GM08714 (cell line): Measurements from ENCODE around the gene TFAP2A.

Source experiments
- H3K4me3 ChIP-seq: fragments of 200-500 bp; sonication (Bioruptor generic); 2 replicates; pipeline ENCODE4 v1.5.1; 2014; ENCODE audit warnings: mild to moderate bottlenecking, low read length, inconsistent platforms
- ZNF274 ChIP-seq: IDR thresholded peaks from 2 replicates; pipeline ENCODE4 v1.6.1; 2012; ENCODE audit warnings: mild to moderate bottlenecking, low read depth, low read length

The TFAP2A gene

DNA sequence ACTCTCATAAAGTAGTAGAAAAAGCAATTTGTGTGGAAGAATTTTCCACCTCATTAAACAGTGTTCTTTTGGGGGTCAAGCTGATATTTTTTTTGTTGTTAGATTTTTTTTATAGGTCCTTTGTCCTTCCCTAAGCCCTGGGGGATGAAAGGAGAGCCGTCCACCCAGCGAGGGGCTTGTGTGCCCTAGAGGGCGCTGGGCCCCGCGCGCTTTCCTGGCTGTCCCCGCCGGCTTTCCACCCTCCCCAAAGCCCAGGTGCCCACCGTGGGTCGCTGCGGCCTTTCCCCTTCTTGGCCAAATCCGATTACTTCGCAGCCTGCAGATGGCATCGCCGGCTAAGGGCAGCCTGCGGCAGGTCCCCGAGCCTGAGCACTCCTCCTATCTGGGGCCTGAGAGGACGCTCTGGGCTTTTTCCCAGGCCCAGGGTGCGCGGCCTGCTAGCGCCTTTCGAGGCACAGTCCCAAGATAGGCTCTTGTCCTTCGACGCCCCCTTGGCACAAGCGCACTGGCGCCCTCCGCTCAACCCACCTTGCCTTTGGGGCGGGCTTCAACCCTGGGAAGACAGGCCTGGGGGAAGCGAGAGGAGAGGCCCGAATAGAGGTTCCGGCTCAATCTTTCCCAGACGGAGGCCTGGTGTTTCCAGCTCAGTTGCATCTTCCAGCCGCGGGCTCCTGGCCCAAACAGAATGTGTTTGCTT lies 33.6 kb downstream of the TFAP2A start:
- no peak for TF ChIP-seq ZNF274
- no peak overlapping the region for H3K4me3 ChIP-seq

DNA sequence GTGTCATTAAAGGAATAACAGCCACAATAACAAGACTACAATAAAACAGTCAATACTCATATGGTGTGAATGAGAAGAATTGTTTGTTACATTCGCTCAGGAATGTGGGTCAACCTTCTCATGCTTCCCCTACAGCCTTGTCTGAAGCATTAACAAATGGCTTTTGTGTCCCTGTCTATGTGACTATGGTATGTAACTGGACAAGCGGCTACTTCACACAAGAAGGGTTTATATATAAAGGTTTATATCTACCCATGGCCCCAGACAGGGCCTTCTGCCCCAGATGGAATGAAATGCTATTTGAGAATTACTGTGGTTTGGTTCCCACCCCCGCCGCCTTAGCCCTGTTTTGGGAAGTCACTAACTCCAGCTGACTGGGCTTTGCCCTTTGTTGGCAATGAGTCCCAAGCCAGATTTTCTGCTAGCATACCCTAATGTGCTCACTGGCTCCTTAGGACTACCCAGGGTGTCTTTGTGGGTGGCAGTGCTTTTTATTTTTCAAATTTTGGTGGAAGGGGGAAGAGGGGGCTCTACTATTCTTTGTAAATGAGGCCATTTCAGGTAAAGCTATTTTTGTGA lies 39.4 kb downstream of the TFAP2A start:
- TF ChIP-seq ZNF274: no peak
- no peak overlapping the region for H3K4me3 ChIP-seq

DNA sequence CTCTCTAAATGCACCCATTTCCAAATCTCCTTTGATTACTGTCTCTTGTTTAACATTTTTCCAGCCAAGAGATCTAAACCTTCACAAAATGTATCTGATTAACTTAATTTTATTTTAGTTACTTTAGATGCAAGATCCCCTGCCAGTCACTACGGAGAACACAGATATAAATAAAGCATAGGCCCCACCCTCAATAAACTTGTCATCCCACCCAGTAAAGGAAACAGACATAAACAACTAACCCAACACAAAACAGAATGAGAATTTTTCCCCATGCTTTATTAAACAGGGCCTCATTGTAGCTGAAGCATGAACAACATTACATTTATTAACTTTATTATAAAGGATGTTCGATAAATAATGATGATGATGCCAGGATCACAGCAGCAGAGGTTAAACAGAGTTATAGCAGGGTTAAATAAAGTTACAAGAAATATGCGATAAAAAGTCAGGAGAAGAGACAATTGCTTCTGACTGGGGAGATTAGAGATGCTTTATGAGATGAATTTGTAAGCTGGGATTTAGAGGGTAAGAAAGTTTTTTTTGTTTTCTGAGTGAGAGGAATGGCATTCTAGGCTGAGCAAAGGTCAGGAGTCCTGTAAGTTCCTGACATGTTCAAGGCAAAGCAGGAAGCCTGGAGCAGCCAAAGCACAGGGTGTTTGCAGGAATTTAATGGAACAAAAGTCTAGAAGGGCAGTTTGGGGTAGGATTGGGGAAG lies 41.1 kb downstream of the TFAP2A start:
- no peak overlapping the region for H3K4me3 ChIP-seq
- TF ChIP-seq ZNF274: no peak

DNA sequence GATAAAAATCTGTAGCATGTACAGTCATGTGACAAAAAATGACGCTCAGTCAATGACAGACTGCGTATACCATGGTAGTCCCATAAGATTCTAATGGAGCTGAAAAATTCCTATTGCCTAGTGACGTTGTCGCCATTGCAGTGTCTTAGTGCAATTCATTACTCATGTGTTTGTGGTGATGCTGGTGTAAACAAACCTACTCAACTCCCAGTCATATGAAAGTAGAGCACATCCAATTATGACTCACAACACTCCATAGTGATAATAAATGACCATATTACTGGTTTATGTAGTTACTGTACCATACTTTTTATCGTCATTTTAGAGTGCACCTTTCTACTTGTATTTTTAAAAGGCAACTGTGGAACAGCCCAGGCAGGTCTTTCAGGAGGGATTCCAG lies 45.0 kb downstream of the TFAP2A start:
- H3K4me3 ChIP-seq: no peak overlapping the region
- TF ChIP-seq ZNF274: no peak

DNA sequence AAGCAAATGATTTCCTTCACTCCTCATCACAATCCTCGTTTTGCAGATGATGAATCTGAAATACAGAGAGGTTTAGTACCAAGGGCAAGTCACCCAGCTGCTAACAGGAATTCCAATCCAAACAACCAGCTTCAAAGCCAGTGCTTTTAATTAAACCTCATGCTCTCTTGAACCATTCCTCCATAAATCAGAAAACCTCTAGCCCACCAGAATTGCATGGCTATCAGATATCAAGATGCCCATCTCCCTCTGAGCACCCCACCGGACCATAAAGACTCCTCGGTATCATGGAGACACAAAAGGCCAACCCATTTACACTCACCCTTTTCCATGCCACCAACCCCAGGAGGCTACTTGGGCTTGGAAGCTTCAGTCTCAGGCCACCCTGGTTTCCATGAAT lies 46.0 kb downstream of the TFAP2A start:
- TF ChIP-seq ZNF274: no peak
- no peak overlapping the region for H3K4me3 ChIP-seq

DNA sequence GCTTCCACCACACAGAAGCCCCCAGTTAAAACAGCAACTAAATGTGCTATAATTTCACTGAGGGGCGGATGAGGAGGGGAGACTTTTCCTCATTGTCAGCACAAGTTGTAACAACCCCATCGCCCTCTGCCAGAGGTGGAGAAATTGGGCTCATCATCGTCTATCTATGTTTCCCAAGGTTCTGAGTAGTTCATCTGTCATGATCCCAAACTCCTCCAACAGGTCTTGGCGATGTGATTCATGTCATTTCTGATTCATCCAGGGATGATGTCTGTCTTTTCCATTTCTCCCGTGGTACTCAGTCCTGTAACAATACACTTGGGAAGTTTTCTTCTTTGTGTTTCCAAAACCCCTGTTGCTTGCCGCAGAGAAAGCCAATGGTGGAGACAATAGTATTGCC lies 51.0 kb downstream of the TFAP2A start:
- no peak for TF ChIP-seq ZNF274

DNA sequence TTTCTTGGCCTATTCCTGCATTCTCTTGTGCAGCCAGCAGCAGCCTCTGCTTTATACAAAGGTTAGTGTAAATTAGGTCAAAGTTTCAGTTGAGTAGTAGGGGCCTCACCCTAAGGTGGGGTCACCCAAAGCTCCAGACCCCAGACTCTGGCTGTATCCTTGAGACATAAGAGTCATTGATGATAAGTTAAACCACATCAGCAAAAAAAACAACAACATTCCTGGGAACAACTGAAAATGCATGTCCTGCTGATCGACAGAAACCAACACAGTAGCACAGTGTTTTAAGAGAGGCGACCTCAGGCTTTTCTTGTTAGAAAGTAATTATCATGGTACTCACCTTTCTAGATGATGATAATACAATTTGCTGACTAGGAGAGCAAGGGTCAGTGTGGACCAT lies 52.6 kb downstream of the TFAP2A start:
- no peak for TF ChIP-seq ZNF274
- no peak overlapping the region for H3K4me3 ChIP-seq

More for the DNA sequence above, 51.0 kb downstream of the TFAP2A start:
- H3K4me3 ChIP-seq: no peak overlapping the region

DNA sequence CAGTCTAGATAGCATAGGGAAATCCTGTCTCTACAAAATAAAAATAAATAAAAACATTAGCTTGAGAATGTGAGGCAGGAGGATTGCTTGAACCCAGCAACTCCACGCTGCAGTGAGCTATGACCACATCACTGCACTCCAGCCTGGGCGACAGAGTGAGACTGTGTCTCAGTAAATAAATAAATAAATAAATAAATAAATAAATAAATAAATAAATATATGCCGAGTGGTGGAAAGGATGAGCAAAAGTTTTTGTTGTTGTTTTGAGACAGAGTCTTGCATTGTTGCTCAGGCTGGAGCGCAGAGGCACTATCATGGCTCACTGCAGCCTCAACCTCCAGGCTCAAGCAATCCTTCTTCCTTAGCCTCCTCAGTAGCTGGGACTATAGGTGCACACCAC lies 53.4 kb downstream of the TFAP2A start:
- no peak for TF ChIP-seq ZNF274
- no peak overlapping the region for H3K4me3 ChIP-seq

DNA sequence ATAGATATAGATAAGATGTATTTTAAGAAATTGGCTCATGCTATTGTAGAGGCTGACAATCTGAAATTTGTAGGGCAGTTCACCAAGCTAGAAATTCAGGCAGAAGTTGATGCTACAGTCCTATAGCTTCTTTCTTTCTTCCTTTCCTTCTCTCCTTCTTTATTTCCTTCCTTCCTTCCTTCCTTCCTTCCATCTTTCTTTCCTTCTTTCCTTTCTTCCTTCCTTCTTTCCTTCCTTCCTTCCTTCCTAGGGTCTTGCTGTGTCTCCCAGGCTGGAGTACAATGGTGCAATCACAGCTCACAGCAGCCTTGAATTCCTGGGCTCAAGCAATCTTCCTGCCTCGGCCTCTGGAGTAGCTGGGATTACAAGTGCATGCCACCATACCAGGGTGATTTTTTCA lies 55.3 kb downstream of the TFAP2A start:
- H3K4me3 ChIP-seq: no peak overlapping the region
- no peak for TF ChIP-seq ZNF274

DNA sequence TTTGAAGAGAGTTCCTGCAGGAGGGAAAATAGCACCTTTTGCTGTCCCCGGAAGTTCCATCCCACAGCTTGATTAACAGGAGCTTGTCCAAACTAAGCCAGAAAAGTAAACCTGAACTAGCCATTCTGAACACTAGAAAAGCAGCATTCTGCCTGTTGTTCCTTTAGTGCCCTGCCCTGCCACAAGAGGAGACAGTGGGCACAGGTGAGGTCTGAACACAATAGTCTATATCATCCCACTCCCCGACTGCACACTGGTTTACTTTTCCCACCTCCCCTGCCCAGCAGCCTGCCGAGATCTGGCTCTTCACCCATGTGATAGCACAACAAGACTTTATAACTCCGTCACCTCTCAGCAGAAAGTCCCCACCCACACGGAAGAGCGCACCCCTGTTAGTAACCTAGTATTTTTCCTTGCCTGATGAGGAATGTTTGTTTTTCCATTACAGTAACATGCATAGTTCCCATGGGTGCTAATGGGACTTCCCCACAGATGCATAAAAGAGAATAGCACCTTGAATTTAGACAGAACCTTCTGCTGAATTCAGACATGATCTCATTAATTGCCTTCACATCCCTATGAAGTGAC lies 59.7 kb downstream of the TFAP2A start:
- no peak for TF ChIP-seq ZNF274
- no peak overlapping the region for H3K4me3 ChIP-seq

DNA sequence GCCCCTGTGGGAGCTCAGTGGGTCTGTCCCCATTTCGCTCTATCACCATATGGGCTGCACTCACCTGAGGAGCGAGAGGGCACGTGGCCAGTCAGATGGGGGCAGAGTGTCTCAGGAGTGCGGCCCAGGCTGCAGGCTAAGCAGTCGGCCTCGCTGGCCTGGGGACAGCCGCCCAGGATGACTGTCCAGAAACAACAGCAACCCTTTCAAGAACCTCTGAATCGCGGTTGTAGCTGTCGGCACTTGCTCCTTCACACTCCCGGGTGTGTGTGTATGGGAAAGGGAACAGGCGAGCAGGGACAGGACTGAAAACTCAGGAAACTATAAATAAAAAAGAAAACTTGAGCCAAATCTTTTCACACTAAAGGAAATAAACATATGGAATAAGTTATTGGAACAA lies 63.1 kb downstream of the TFAP2A start:
- no peak overlapping the region for H3K4me3 ChIP-seq
- TF ChIP-seq ZNF274: no peak

DNA sequence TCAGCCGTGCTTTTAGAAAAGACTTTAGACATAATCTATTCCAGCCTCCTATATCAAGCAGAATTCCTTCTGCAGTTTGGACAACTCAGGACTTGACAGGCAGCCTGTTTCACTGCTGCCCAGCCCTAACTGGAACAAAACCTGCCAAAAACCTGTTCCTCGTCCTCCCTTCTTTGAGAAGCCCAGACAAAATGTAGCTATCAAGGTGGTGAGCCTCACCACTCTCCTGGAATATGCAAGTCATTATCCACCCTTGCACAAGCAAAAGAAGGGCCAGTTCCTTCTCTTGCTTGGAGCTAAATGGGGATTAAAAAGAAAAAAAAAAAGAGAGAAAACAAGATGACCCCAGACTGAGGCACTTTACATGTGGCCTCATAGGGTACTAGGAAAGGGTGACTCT lies 64.2 kb downstream of the TFAP2A start:
- no peak for TF ChIP-seq ZNF274
- H3K4me3 ChIP-seq: no peak overlapping the region

DNA sequence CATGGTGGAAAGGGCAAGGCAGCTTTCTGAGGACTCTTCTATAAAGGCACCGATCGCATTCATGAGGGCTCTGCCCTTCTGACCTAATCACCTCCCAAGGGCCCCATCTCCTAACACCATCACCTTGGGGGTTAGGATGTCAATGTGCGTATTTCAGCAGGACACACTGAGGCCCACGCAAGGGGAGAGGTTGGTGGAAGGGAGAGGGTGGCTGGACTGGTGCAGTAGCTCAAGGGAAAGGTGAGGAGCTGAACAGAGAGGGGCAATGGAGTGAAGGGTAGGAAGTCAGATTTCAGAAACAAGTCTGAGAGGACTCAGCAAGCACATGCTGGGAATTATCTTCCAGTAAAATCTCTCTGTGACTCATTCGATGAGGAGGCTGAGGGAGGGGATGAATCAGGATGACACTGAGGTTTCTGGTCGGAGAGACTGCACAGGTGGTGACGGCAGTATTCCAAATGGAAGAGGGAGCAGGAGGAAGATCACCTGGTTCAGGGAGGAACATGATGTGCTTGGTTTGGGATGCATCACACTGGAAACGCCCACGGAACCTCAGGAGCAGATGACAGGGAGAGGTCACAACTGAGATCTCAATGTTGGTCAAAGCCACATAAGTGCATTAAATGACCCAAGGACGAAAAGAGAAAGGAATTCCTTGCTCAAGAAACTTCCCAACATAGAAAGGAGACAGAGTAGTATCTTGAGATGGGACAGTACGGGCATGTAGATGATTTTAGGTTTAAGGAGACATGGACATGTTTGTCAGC lies 67.1 kb downstream of the TFAP2A start:
- no peak for TF ChIP-seq ZNF274
- no peak overlapping the region for H3K4me3 ChIP-seq
